GM13976 (cell line): ENCODE measurements around the gene SNX8.

Experiments
- DNase-seq: peaks from one replicate; pipeline ENCODE4 v3.0.0; 2012; ENCODE audit warnings: low spot score
- in situ Hi-C: fragments of 300-500 bp; cut with MboI; formaldehyde crosslinking; loops from one replicate; pipeline ENCODE4 v1.12.0; 2022; ENCODE audit warnings: low sequenced_read_pairs, mixed read lengths, inconsistent platforms; ENCODE audit not compliant: unreplicated experiment
- TF ChIP-seq, protein P1 (sequence below): IDR thresholded peaks from 2 replicates; pipeline ENCODE4 v1.5.1; 2012; ENCODE audit warnings: borderline replicate concordance, mild to moderate bottlenecking; ENCODE audit not compliant: insufficient read depth; ENCODE audit errors: extremely low read depth, missing control alignments, control extremely low read depth

SNX8 gene

DNA sequence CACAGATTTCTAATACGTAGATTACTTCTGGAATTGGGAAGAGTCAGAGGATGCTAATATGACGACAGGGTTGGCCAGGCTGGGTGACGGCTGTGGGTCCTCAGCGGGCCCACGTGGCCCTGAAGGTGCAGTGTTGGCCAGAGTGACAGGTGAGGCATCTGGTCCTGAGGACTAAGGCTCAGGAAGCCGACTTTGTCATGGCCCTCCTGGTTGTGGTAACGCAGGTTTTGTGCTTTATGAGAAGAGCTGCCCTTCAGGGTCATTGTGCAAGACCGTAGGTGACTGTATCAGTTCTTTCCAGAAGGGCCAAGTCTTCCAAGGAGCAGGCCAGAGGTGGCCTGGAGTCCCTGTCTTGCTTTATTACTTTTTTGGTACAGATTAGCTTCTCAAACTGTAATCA, 42.9 kb upstream of the SNX8 start:
- TF ChIP-seq, protein P1, sequence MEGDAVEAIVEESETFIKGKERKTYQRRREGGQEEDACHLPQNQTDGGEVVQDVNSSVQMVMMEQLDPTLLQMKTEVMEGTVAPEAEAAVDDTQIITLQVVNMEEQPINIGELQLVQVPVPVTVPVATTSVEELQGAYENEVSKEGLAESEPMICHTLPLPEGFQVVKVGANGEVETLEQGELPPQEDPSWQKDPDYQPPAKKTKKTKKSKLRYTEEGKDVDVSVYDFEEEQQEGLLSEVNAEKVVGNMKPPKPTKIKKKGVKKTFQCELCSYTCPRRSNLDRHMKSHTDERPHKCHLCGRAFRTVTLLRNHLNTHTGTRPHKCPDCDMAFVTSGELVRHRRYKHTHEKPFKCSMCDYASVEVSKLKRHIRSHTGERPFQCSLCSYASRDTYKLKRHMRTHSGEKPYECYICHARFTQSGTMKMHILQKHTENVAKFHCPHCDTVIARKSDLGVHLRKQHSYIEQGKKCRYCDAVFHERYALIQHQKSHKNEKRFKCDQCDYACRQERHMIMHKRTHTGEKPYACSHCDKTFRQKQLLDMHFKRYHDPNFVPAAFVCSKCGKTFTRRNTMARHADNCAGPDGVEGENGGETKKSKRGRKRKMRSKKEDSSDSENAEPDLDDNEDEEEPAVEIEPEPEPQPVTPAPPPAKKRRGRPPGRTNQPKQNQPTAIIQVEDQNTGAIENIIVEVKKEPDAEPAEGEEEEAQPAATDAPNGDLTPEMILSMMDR = no peak
- no peak for DNase-seq
- in situ Hi-C loops = no loop called here

DNA sequence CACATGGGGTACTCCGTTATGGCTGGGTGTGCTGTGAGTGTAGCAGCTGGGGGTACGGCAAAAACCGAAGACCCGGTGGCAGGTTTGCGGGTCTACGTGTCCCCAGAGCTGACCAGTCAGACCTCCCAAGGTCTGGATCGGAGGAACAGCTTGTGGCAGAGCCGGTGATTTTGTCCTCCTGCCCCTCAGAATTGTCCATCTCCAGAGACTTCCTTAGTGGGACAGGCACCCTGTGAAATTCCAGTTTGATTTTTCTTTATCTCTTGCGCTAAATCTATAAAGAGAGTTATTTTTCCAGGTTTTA, 41.4 kb upstream of the SNX8 start:
- TF ChIP-seq, protein P1 = no peak
- in situ Hi-C loops = no loop called here
- DNase-seq = no peak

DNA sequence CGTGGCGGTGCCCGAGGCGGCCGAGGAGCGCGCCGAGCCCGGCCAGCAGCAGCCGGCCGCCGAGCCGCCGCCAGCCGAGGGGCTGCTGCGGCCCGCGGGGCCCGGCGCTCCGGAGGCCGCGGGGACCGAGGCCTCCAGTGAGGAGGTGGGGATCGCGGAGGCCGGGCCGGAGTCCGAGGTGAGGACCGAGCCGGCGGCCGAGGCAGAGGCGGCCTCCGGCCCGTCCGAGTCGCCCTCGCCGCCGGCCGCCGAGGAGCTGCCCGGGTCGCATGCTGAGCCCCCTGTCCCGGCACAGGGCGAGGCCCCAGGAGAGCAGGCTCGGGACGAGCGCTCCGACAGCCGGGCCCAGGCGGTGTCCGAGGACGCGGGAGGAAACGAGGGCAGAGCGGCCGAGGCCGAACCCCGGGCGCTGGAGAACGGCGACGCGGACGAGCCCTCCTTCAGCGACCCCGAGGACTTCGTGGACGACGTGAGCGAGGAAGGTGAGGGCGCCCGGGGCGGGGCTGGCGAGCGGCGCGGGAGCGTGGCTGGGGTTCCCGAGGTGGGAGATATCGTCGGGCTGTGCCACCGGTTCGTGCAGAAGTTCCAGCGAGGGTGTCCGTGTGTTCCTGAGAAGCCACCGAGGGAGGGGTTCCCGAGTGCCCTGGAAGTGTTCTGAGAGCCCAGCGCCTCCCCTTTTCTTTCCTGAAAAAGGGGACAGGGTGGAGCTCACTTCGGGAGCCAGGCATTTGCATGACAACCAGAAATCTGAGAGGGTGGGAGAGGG, 40.9 kb upstream of the SNX8 start:
- TF ChIP-seq, protein P1 = no peak
- in situ Hi-C loops = no loop called here
- no peak for DNase-seq

DNA sequence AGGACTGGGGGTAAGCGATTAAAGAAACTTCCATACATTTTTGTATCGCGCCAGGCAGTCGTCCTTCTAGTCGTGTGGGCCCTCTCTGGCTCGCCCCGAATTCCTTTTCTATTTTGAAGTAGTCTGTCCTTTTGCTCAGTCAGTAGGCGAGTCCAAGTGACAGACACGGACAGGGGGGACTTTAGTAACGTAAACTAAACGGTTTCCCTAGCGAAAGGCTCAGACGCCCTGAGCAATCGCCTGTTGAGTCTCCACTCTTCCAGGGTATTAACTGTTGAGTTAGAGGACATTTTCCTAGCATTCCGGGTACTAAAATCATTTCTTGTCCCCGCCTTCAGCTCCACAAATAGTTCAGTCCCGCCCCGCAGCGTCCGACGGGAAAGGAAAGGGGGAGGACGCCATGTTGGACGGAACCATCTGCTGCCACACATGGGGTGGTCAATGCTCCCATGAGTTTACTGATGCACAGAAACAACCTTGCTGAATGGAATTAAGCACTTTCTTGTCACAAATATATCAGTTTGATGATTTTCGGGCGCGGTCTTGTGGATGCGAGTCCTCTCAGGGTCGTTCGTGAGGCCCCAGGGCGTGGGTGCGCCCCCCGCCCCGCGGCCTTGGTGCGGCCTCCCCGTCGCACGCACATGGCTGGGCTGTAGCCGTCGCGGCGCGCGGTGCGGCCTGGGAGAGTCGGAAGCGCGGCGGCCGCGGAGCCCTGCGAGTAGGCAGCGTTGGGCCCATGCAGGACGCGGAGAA, 40.1 kb upstream of the SNX8 start, which contains the start of gene EIF3B:
Gene EIF3B (plus strand): TSS at position 642 of the 753 bp plus-strand sequence. CDS start 95 bp downstream, at position 737.
- in situ Hi-C loops = no loop called here
- peak; percentile 96 for DNase-seq
- TF ChIP-seq, protein P1 = no peak

- in situ Hi-C loops = no loop called here
- TF ChIP-seq, protein P1 = no peak
- DNase-seq = peak; percentile 95
These were observed 39.6 kb upstream of the SNX8 start for GRCh38 chr7:2353936-2354185.

DNA sequence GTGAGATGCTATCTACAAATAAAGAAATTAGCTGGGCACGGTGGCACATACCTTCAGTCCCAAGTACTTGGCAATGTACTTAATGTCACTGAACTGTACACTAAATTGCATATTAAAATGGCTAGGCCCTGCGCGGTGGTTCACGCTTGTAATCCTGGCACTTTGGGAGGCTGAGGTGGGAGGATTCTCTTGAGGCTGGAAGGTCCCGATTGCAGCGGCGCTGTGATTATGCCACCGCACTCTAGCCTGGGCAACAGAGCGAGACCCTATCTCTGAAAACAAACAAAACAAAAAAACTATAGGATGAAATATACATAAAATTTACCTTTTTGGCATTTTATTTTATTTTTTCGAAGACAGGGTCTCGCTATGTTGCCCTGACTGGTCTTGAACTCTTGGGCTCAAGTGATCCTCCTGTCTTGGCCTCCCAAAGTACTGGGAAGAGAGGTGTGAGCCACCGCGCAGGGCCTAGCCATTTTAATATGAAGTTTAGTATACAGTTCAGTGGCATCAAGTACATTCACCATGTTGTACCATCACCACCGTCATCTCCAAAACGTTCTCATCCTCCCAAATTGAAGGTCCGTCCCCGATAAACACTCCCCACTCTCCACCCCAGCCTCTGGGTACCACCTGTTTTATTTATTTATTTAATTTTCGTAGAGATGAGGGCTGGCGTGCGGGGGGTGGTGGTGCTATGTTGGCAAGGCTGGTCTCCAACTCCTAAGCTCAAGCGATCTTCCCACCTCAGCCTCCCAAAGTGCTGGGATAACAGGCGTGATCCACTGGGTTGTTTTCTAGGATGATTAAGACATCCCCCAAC, 39.1 kb upstream of the SNX8 start:
- DNase-seq = no peak
- TF ChIP-seq, protein P1 = no peak
- in situ Hi-C loops = no loop called here
